Liver (tissue), 2 donors: ENCODE data around the gene ARID3A.
A peak's percentile ranks its signal among the peaks of the same experiment; 100 is the strongest.

Experiments used
- GABPA ChIP-seq, 2 donors: IDR thresholded peaks in 1 of 2; conservative IDR thresholded peaks in 1 of 2; 2 replicates each; pipeline ENCODE4 v1.6.1; 2016; ENCODE audit warnings: antibody characterized with exemption in 2 of 2, mild to moderate bottlenecking in 1 of 2, moderate library complexity in 1 of 2
- RXRA ChIP-seq, 2 donors: IDR thresholded peaks; 2 replicates each; pipeline ENCODE4 v1.6.1; 2017 to 2018; ENCODE audit warnings: antibody characterized with exemption in 2 of 2, mild to moderate bottlenecking in 1 of 2
- donor health status: healthy.

- TF ChIP-seq RXRA (IDR thresholded peaks at IDR 0.05), result peak in 1 of 2 donors; percentile 23
- no peak for TF ChIP-seq GABPA (IDR thresholded peaks at IDR 0.05 in 1 of 2, conservative IDR thresholded peaks at IDR 0.05 in 1 of 2)
These were observed 1.5 kb downstream of the ARID3A start for GRCh38 chr19:927351-927779.
